KMS-11 (cell line): Measurements from ENCODE around the gene C1RL.

Source experiments
- H2AFZ ChIP-seq: fragments of 200-600 bp; sonication (generic); 2 replicates; pipeline ENCODE4 v1.6.1; 2016; ENCODE audit warnings: antibody characterized with exemption, mixed run types, low read depth
- H3K27ac ChIP-seq: fragments of 200-600 bp; sonication (generic); 2 replicates; pipeline ENCODE4 v1.6.1; 2016; ENCODE audit warnings: mild to moderate bottlenecking, mixed run types
- H3K27me3 ChIP-seq: fragments of 200-600 bp; sonication (generic); 2 replicates; pipeline ENCODE4 v1.6.1; 2017; ENCODE audit warnings: mild to moderate bottlenecking, low read depth, mixed run types, moderate library complexity; ENCODE audit not compliant: insufficient read depth
- H3K36me3 ChIP-seq: fragments of 200-600 bp; sonication (generic); 2 replicates; pipeline ENCODE4 v1.6.1; 2017; ENCODE audit warnings: mild to moderate bottlenecking, mixed run types; ENCODE audit not compliant: insufficient read depth
- H3K4me1 ChIP-seq: fragments of 200-600 bp; sonication (generic); 2 replicates; pipeline ENCODE4 v1.6.1; 2016; ENCODE audit warnings: mild to moderate bottlenecking, low read depth, mixed run types; ENCODE audit not compliant: poor library complexity, severe bottlenecking
- H3K4me2 ChIP-seq: fragments of 200-600 bp; sonication (generic); 2 replicates; pipeline ENCODE4 v1.7.0; 2016; ENCODE audit warnings: mild to moderate bottlenecking, mixed run types
- H3K4me3 ChIP-seq: fragments of 200-600 bp; sonication (generic); IDR thresholded peaks from 2 replicates; pipeline ENCODE4 v1.6.1; 2017; ENCODE audit warnings: low read depth, low read length, mixed read lengths; ENCODE audit not compliant: insufficient read depth
- H3K79me2 ChIP-seq: fragments of 200-600 bp; sonication (generic); 2 replicates; pipeline ENCODE4 v1.6.1; 2016; ENCODE audit warnings: low read depth, mixed run types; ENCODE audit not compliant: insufficient read depth
- H3K9ac ChIP-seq: fragments of 200-600 bp; sonication (generic); 2 replicates; pipeline ENCODE4 v1.6.1; 2016; ENCODE audit warnings: mild to moderate bottlenecking, mixed run types
- H4K20me1 ChIP-seq: fragments of 200-600 bp; sonication (generic); 2 replicates; pipeline ENCODE4 v1.6.1; 2016; ENCODE audit warnings: mild to moderate bottlenecking, mixed run types; ENCODE audit not compliant: insufficient read depth
- CTCF ChIP-seq: fragments of 200-600 bp; sonication (generic); conservative IDR thresholded peaks from 2 replicates; pipeline ENCODE4 v1.6.1; 2017; ENCODE audit warnings: low read depth, mild to moderate bottlenecking, antibody characterized with exemption, low read length, moderate library complexity, mixed read lengths

Gene C1RL

DNA sequence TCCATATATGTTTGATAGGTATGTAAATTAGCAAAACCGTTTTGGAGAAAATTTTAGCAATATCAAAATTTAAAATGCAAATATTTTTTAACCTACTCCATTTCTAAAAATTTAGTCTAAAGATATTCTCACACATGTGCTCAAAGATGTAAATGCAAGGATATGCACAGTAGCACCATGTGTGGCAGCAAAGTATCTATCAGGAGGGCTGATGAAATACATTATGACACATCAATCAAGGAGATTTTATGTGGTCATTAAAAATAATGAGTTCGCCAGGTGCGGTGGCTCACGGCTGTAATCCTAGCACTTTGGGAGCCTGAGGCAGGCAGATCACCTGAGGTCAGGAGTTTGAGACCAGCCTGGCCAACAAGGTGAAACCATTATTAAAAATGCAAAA is 8.8 kb downstream of the C1RL start:
- Histone ChIP-seq H3K27ac (no peak overlapping the region), H2AFZ (no peak overlapping the region), H3K4me3 (no peak overlapping the region), H3K36me3 (no peaks in the 10 kb centered on the region), H3K79me2 (no peaks in the 10 kb centered on the region), H4K20me1 (no peaks in the 10 kb centered on the region), H3K4me1 (no peaks in the 10 kb centered on the region), H3K9ac (no peak overlapping the region), H3K27me3 (no peaks in the 10 kb centered on the region), H3K4me2 (no peak overlapping the region)
- no peak for TF ChIP-seq CTCF

DNA sequence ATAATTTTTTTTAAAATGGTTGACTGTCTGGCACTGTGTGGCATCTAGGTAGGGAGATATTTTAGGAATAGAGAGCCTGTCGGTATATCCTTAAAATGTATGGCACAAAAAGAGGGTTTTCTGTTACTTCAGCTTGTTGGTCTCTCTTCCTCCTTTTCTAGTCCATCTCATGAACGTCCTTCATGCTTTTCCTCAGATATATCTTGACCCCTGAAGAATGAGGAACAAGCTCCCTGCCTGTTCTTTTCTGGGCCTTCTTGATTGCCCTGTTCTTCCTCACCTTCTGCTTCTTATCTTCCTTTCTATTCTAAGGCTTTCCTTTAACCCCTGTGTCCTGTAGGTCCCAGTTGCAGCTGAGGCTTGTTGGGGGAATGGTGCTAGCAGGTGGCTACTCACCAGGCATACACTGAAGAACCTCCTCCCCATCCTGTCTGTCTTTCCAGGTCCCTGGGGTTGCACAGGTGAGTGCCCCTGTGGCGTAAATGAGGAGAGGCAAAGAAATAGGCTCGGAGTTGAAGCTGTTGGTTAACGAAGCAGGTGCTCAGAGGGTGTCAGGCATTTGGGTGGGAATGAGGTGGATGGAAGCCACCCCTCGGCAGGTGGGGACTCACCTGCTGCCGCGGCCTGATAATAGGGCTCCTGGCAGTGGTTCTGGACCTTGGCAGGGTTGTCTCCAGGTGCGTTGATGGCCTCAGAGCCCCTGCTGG is 9.6 kb downstream of the C1RL start:
- TF ChIP-seq CTCF: no peak
- Histone ChIP-seq H3K79me2 (no peaks in the 10 kb centered on the region), H3K27me3 (no peaks in the 10 kb centered on the region), H3K4me2 (no peak overlapping the region), H3K27ac (no peak overlapping the region), H2AFZ (no peak overlapping the region), H3K36me3 (no peaks in the 10 kb centered on the region), H3K9ac (no peak overlapping the region), H4K20me1 (no peaks in the 10 kb centered on the region), H3K4me3 (no peak overlapping the region), H3K4me1 (no peaks in the 10 kb centered on the region)

- no peak overlapping the region for H3K4me2 ChIP-seq
- no peaks in the 10 kb centered on the region for H3K27me3 ChIP-seq
- H3K27ac ChIP-seq: no peak overlapping the region
- H2AFZ ChIP-seq: no peak overlapping the region
- H3K9ac ChIP-seq: no peak overlapping the region
- peaks cover 8% of the 10 kb centered on the region for H3K4me1 ChIP-seq
- no peaks in the 10 kb centered on the region for H3K36me3 ChIP-seq
- H3K79me2 ChIP-seq: no peaks in the 10 kb centered on the region
- no peaks in the 10 kb centered on the region for H4K20me1 ChIP-seq
- TF ChIP-seq CTCF: no peak
- no peak overlapping the region for H3K4me3 ChIP-seq
Measured at GRCh38 chr12:7096979-7097378, 12.0 kb downstream of the C1RL start.

DNA sequence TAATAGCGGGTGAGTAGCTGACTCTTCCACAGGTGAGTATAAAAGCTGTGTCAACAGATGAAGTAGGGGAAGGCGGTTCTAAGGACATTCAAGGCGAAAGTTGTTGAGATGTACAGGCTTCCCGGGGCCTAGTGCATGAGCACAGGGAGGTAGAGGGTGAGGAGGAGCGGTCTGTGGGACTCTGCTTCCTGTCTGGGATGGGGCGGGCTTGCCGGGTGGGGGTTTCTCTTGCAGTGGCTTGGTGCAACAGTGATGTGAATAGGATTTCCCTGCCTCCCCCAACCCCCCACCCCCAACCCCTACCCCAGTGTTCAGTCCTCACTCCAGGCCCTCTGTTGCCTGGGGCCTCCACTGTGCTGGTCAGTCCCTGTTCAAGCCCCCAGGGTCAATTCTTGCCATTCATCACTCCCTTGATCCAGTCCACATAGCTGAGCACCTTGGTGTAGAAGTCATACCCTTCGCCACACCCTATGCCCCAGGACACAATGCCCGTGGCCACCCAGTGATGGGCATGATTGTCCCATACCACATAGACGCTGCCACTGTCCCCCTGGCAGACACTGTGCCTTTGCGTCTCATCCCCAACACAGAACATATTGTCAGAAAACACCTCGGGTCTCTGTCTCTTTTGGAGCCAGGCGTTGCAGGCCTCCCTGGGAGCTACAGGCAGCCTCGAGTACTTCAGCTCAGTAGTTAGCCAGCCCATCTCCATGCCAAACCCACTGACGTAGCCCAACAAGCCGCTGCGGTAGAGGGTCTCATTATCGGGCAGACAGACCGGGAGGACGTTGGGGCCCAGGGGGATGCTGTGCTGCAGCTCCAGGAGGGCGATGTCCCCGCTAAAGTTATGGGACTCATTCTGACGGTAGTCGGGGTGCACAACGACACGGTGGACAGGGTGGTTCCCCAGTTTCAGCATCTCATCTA is 12.7 kb downstream of the C1RL start:
- Histone ChIP-seq H2AFZ (no peak overlapping the region), H3K4me1 (peaks cover 8% of the 10 kb centered on the region), H3K27me3 (no peaks in the 10 kb centered on the region), H3K9ac (no peak overlapping the region), H4K20me1 (no peaks in the 10 kb centered on the region), H3K4me3 (no peak overlapping the region), H3K79me2 (no peaks in the 10 kb centered on the region), H3K4me2 (no peak overlapping the region), H3K27ac (no peak overlapping the region), H3K36me3 (no peaks in the 10 kb centered on the region)
- TF ChIP-seq CTCF: no peak
